GM03348 (cell line): ENCODE data around the gene NXPE3.
"Not testable (repeated sequence)": the region's sequence is repeated elsewhere in the genome, so short reads cannot be mapped to it uniquely, and the experiment has no call there.

Experiments used
- DNase-seq: peaks from one replicate; pipeline ENCODE4 v3.0.0; 2012; ENCODE audit warnings: low spot score

NXPE3 gene

GRCh38 chr3:101852983-101853840, 74.2 kb downstream of the NXPE3 start:
- no peak for DNase-seq

- no peak for DNase-seq
Measured at GRCh38 chr3:101853982-101854381, 75.0 kb downstream of the NXPE3 start.

- DNase-seq, result no peak
Measured at GRCh38 chr3:101854608-101855304, 75.7 kb downstream of the NXPE3 start.

- no peak for DNase-seq
Measured at GRCh38 chr3:101857301-101857741, 78.3 kb downstream of the NXPE3 start.

- DNase-seq, result no peak
Measured at GRCh38 chr3:101858464-101859030, 79.5 kb downstream of the NXPE3 start.

GRCh38 chr3:101859882-101860448, 81.0 kb downstream of the NXPE3 start:
- DNase-seq, result no peak

GRCh38 chr3:101861212-101861788, 82.3 kb downstream of the NXPE3 start:
- DNase-seq, result no peak

- no peak for DNase-seq
Measured at GRCh38 chr3:101861789-101862415, 82.9 kb downstream of the NXPE3 start.

GRCh38 chr3:101862416-101863165, 83.6 kb downstream of the NXPE3 start:
- DNase-seq, result no peak

- DNase-seq, result not testable (repeated sequence)
Measured at GRCh38 chr3:101864926-101865325, 85.9 kb downstream of the NXPE3 start.

GRCh38 chr3:101865751-101866509, 86.9 kb downstream of the NXPE3 start:
- DNase-seq, result no peak

- no peak for DNase-seq
Measured at GRCh38 chr3:101867511-101867910, 88.5 kb downstream of the NXPE3 start.

- DNase-seq, result no peak
Measured at GRCh38 chr3:101867996-101868395, 89.0 kb downstream of the NXPE3 start.

- no peak for DNase-seq
Measured at GRCh38 chr3:101868534-101869464, 89.8 kb downstream of the NXPE3 start.

GRCh38 chr3:101870138-101870537, 91.1 kb downstream of the NXPE3 start:
- no peak for DNase-seq

- DNase-seq, result no peak
Measured at GRCh38 chr3:101873619-101874018, 94.6 kb downstream of the NXPE3 start.

GRCh38 chr3:101876142-101876541, 97.1 kb downstream of the NXPE3 start:
- DNase-seq, result no peak
